SU-DHL-6 (cell line): Measurements from ENCODE around the gene NCR3LG1.
A peak's percentile ranks its signal among the peaks of the same experiment; 100 is the strongest.

Experiments
- H2AFZ ChIP-seq: fragments of 200-600 bp; sonication (generic); 2 replicates; pipeline ENCODE4 v1.6.1; 2014; ENCODE audit warnings: low read depth, mild to moderate bottlenecking, moderate library complexity, mixed read lengths, antibody characterized with exemption, low read length; ENCODE audit not compliant: severe bottlenecking
- H3F3A ChIP-seq: fragments of 200-600 bp; shearing (Covaris generic); 2 replicates; pipeline ENCODE4 v1.6.0; 2016; ENCODE audit warnings: antibody characterized with exemption, mild to moderate bottlenecking; ENCODE audit not compliant: insufficient read depth
- H3K27ac ChIP-seq: fragments of 200-600 bp; sonication (generic); 2 replicates; pipeline ENCODE4 v1.5.1; 2016; ENCODE audit warnings: low read depth, mild to moderate bottlenecking, low read length, moderate library complexity, mixed read lengths
- H3K27me3 ChIP-seq: fragments of 200-600 bp; sonication (generic), shearing (Covaris generic); 2 replicates; pipeline ENCODE4 v1.6.0; 2014; ENCODE audit warnings: mild to moderate bottlenecking, low read length
- H3K36me3 ChIP-seq: fragments of 200-600 bp; sonication (generic); 2 replicates; pipeline ENCODE4 v1.6.1; 2014; ENCODE audit warnings: mild to moderate bottlenecking, low read length, mixed read lengths
- H3K4me2 ChIP-seq: fragments of 300-600, 200-600 bp; shearing (Covaris generic), sonication (generic); 2 replicates; pipeline ENCODE4 v1.6.0; 2014; ENCODE audit warnings: low read length, low read depth, mild to moderate bottlenecking; ENCODE audit not compliant: poor library complexity, severe bottlenecking
- H3K4me3 ChIP-seq: fragments of 200-600 bp; sonication (generic); 2 replicates; pipeline ENCODE4 v1.5.1; 2014; ENCODE audit warnings: antibody characterized with exemption, low read length, mild to moderate bottlenecking, mixed read lengths; ENCODE audit not compliant: insufficient read depth, poor library complexity, severe bottlenecking
- H3K79me2 ChIP-seq: fragments of 200-600 bp; sonication (generic); 2 replicates; pipeline ENCODE4 v1.6.1; 2014; ENCODE audit warnings: mild to moderate bottlenecking, low read length, moderate library complexity; ENCODE audit not compliant: insufficient read depth
- H3K9ac ChIP-seq: fragments of 200-600 bp; sonication (generic); 2 replicates; pipeline ENCODE4 v1.7.0; 2014; ENCODE audit warnings: mild to moderate bottlenecking, low read length
- H3K9me2 ChIP-seq: fragments of 200-600 bp; sonication (generic); replicated peaks from 2 replicates; pipeline ENCODE4 v1.6.1; 2014; ENCODE audit warnings: low read length; ENCODE audit not compliant: insufficient read depth
- H3K9me3 ChIP-seq: fragments of 200-600 bp; sonication (generic); 2 replicates; pipeline ENCODE4 v1.6.1; 2014; ENCODE audit warnings: low read length, mixed read lengths; ENCODE audit not compliant: insufficient read depth
- H4K20me1 ChIP-seq: fragments of 200-600 bp; sonication (generic); 2 replicates; pipeline ENCODE4 v1.6.1; 2014; ENCODE audit warnings: low read depth, mild to moderate bottlenecking, antibody characterized with exemption, low read length, moderate library complexity, mixed read lengths
- CTCF ChIP-seq: fragments of 200-600 bp; sonication (generic); IDR thresholded peaks from one replicate; pipeline ENCODE4 v1.5.1; 2017; ENCODE audit warnings: antibody characterized with exemption, mild to moderate bottlenecking, low read length, moderate library complexity; ENCODE audit not compliant: insufficient read depth, poor library complexity, severe bottlenecking
- EZH2phosphoT487 ChIP-seq: fragments of 200-600 bp; sonication (generic), shearing (Covaris generic); conservative IDR thresholded peaks from 2 replicates; pipeline ENCODE4 v1.6.1; 2018; ENCODE audit warnings: mild to moderate bottlenecking, antibody characterized with exemption, low read length, moderate library complexity, mixed read lengths

NCR3LG1 gene

GRCh38 chr11:17400048-17400775 is 48.6 kb downstream of the NCR3LG1 start:
- no peaks in the 10 kb centered on the region for H3F3A ChIP-seq
- no peaks in the 10 kb centered on the region for H3K36me3 ChIP-seq
- no peaks in the 10 kb centered on the region for H4K20me1 ChIP-seq
- H3K9me3 ChIP-seq = no peaks in the 10 kb centered on the region
- peak overlapping the region; percentile 22 for H3K4me2 ChIP-seq
- H3K27ac ChIP-seq = no peak overlapping the region
- H2AFZ ChIP-seq = peak overlapping the region; percentile 32
- no peaks in the 10 kb centered on the region for H3K27me3 ChIP-seq
- no peaks in the 10 kb centered on the region for H3K79me2 ChIP-seq
- 0 out of 2 replicates have a peak overlapping the region, but pooled peaks have one; percentile 6 for H3K9ac ChIP-seq
- H3K4me3 ChIP-seq = no peak overlapping the region
- TF ChIP-seq CTCF = no peak
- TF ChIP-seq EZH2phosphoT487 = no peak
- H3K9me2 ChIP-seq = no peaks in the 10 kb centered on the region

GRCh38 chr11:17401316-17401715 is 49.7 kb downstream of the NCR3LG1 start:
- Histone ChIP-seq H3K27ac (no peak overlapping the region), H4K20me1 (no peaks in the 10 kb centered on the region), H3K36me3 (no peaks in the 10 kb centered on the region), H3K27me3 (no peaks in the 10 kb centered on the region), H3F3A (no peaks in the 10 kb centered on the region), H2AFZ (no peak overlapping the region), H3K9ac (no peak overlapping the region), H3K9me3 (no peaks in the 10 kb centered on the region), H3K79me2 (no peaks in the 10 kb centered on the region), H3K9me2 (no peaks in the 10 kb centered on the region), H3K4me3 (no peak overlapping the region), H3K4me2 (no peak overlapping the region)
- TF ChIP-seq EZH2phosphoT487 (no peak), CTCF (no peak)

- Histone ChIP-seq H3K4me3 (no peak overlapping the region), H3K36me3 (no peaks in the 10 kb centered on the region), H2AFZ (no peak overlapping the region), H3K9me2 (no peaks in the 10 kb centered on the region), H3K4me2 (no peak overlapping the region), H4K20me1 (no peaks in the 10 kb centered on the region), H3K27me3 (no peaks in the 10 kb centered on the region), H3K79me2 (no peaks in the 10 kb centered on the region), H3F3A (no peaks in the 10 kb centered on the region), H3K27ac (no peak overlapping the region), H3K9ac (no peak overlapping the region), H3K9me3 (no peaks in the 10 kb centered on the region)
- no peak for TF ChIP-seq CTCF
These were observed 50.2 kb downstream of the NCR3LG1 start for GRCh38 chr11:17401841-17402240.
